Measurements from ENCODE around the gene UNK. TPM values are rescaled to one million over a fixed set of nuclear protein-coding genes. Genes with fewer than 3 reads are reported as not detected.

The UNK gene
- total and polyA plus RNA-seq, 2 experiments from 2014 or later: 11.5 to 12.4 TPM

- no peak for DNase-seq
- no peaks in the 10 kb centered on the region for H3F3A ChIP-seq (ENCODE audit: insufficient read depth)
- H3K4me1 ChIP-seq (ENCODE audit: insufficient read depth): peaks cover 3% of the 10 kb centered on the region
- 84 to 89% methylated on average over 19 to 22 of the region's 22 CpGs for WGBS, 2 experiments (ENCODE audit: low coverage in 1 of 2, low lambda C conversion rate in 2 of 2, missing lambda C conversion rate in 2 of 2)
- in situ Hi-C loops (cut with MboI): no loop called here
- no peak overlapping the region for H3K4me2 ChIP-seq (ENCODE audit: unreplicated experiment)
- H4K20me1 ChIP-seq (ENCODE audit: insufficient read depth): no peaks in the 10 kb centered on the region
- no peaks in the 10 kb centered on the region for H3K27me3 ChIP-seq (replicated peaks; ENCODE audit: insufficient read depth)
- H3K9me3 ChIP-seq (ENCODE audit: low read depth): no peaks in the 10 kb centered on the region
- H2AFZ ChIP-seq: no peak overlapping the region
- H3K9ac ChIP-seq: no peak overlapping the region
- H3K79me2 ChIP-seq (ENCODE audit: insufficient read depth): no peaks in the 10 kb centered on the region
- no peaks in the 10 kb centered on the region for H3K9me2 ChIP-seq (ENCODE audit: insufficient read depth)
- no peaks in the 10 kb centered on the region for H3K36me3 ChIP-seq (ENCODE audit: low read depth)
- no peak overlapping the region for H3K27ac ChIP-seq
- H3K4me3 ChIP-seq: no peak overlapping the region
- TF ChIP-seq EZH2phosphoT487 (IDR thresholded peaks at IDR 0.05; ENCODE audit: insufficient read depth, low read depth) (no peak), EZH2 (IDR thresholded peaks at IDR 0.05; ENCODE audit: insufficient read depth, poor library complexity, severe bottlenecking) (no peak)
These were observed 58.5 kb downstream of the UNK start for GRCh38 chr17:75842963-75843576.

DNA sequence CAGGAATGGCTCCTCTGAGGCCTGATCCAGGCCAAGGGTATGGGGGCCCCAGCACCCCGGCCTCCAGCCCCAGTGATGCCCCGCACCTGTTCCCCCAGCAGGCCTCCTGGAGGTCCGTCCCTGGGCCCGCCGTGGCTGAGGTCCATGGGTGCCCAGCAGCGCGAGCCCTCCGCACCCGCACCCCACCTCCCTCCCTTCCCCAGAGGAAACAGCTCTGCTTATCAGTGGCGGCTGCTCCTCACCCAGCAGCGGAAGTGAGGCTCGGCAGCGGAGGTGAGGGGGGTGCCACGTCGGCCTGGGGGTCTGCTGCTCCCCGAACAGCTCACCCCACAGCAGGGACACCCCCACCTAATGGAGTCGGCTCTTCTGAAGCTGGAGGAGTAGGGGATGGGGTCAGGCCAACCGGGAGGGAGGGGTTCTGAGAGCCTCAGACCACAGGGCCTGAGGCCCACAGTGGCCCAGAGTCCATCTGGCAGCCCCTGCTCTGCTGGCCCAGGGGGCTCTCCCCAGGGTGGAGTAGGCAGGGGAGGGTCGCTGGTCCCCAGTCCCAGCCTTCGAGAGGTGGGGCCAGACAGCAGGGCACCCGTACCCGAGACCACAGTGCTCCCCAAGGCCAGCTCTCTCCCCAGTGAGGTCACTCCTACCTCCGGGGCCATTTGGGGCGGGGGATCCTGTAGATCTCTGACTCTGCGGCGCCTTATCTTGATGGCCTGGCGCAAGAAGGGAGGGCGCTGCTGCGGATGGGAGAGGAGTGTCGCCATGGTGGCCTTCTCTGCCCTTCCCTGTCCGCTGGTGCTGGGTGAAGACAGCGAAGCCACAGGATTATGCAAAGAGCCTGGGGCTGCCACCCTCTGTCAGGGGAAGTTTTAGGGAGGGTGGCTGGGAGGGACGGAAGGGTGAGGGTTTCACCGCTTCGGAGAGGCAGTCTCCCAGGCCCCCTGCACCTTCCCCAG lies 59.2 kb downstream of the UNK start, which contains the start of gene UNC13D:
Gene UNC13D (minus strand): TSS at position 828 of the 953 bp plus-strand sequence. CDS start 67 bp downstream, at position 761.
- 74 to 79% methylated on average over 30 to 35 of the region's 35 CpGs for WGBS, 2 experiments (ENCODE audit: low coverage in 1 of 2, low lambda C conversion rate in 2 of 2, missing lambda C conversion rate in 2 of 2)
- Histone ChIP-seq H3K4me1 (ENCODE audit: insufficient read depth) (peaks cover 3% of the 10 kb centered on the region), H3K36me3 (ENCODE audit: low read depth) (no peaks in the 10 kb centered on the region), H3K9ac (no peak within 1 kb of the TSS), H3K9me2 (ENCODE audit: insufficient read depth) (no peaks in the 10 kb centered on the region), H4K20me1 (ENCODE audit: insufficient read depth) (no peaks in the 10 kb centered on the region), H2AFZ (no peak within 1 kb of the TSS), H3K4me2 (ENCODE audit: unreplicated experiment) (no peak within 1 kb of the TSS), H3K4me3 (no peak within 1 kb of the TSS), H3K27ac (no peak within 1 kb of the TSS), H3F3A (ENCODE audit: insufficient read depth) (no peaks in the 10 kb centered on the region), H3K9me3 (ENCODE audit: low read depth) (no peaks in the 10 kb centered on the region), H3K27me3 (replicated peaks; ENCODE audit: insufficient read depth) (no peaks in the 10 kb centered on the region), H3K79me2 (ENCODE audit: insufficient read depth) (no peaks in the 10 kb centered on the region)
- in situ Hi-C loops (cut with MboI): no loop called here
- TF ChIP-seq EZH2 (IDR thresholded peaks at IDR 0.05; ENCODE audit: insufficient read depth, poor library complexity, severe bottlenecking): no peak
- no peak for TF ChIP-seq EZH2phosphoT487 (IDR thresholded peaks at IDR 0.05; ENCODE audit: insufficient read depth, low read depth)
- no peak for DNase-seq

GRCh38 chr17:75844530-75845057 lies 60.0 kb downstream of the UNK start:
- in situ Hi-C loops (cut with MboI): no loop called here
- no peak for TF ChIP-seq EZH2 (IDR thresholded peaks at IDR 0.05; ENCODE audit: insufficient read depth, poor library complexity, severe bottlenecking)
- no peak for TF ChIP-seq EZH2phosphoT487 (IDR thresholded peaks at IDR 0.05; ENCODE audit: insufficient read depth, low read depth)

GRCh38 chr17:75845058-75845711 lies 60.6 kb downstream of the UNK start:
- Histone ChIP-seq H3K4me1 (ENCODE audit: insufficient read depth) (peaks cover 3% of the 10 kb centered on the region), H3K9ac (no peak overlapping the region), H3K79me2 (ENCODE audit: insufficient read depth) (no peaks in the 10 kb centered on the region), H3K9me2 (ENCODE audit: insufficient read depth) (no peaks in the 10 kb centered on the region), H3F3A (ENCODE audit: insufficient read depth) (no peaks in the 10 kb centered on the region), H4K20me1 (ENCODE audit: insufficient read depth) (no peaks in the 10 kb centered on the region), H3K27me3 (replicated peaks; ENCODE audit: insufficient read depth) (no peaks in the 10 kb centered on the region), H3K27ac (no peak overlapping the region), H3K4me2 (ENCODE audit: unreplicated experiment) (no peak overlapping the region), H2AFZ (no peak overlapping the region), H3K4me3 (no peak overlapping the region), H3K36me3 (ENCODE audit: low read depth) (no peaks in the 10 kb centered on the region), H3K9me3 (ENCODE audit: low read depth) (no peaks in the 10 kb centered on the region)
- TF ChIP-seq EZH2phosphoT487 (IDR thresholded peaks at IDR 0.05; ENCODE audit: insufficient read depth, low read depth) (no peak), EZH2 (IDR thresholded peaks at IDR 0.05; ENCODE audit: insufficient read depth, poor library complexity, severe bottlenecking) (no peak)
- WGBS, 2 experiments (ENCODE audit: low coverage in 1 of 2, low lambda C conversion rate in 2 of 2, missing lambda C conversion rate in 2 of 2): 27 to 31% methylated on average over 19 to 21 of the region's 21 CpGs
- peak; percentile 84 for DNase-seq
- in situ Hi-C loops (cut with MboI): no loop called here

More at GRCh38 chr17:75844530-75845057, 60.0 kb downstream of the UNK start:
- no peak for DNase-seq
- Histone ChIP-seq H2AFZ (no peak overlapping the region), H3K4me3 (no peak overlapping the region), H3K4me2 (ENCODE audit: unreplicated experiment) (no peak overlapping the region), H3K9me3 (ENCODE audit: low read depth) (no peaks in the 10 kb centered on the region), H3K27ac (no peak overlapping the region), H4K20me1 (ENCODE audit: insufficient read depth) (no peaks in the 10 kb centered on the region), H3K4me1 (ENCODE audit: insufficient read depth) (peaks cover 3% of the 10 kb centered on the region), H3K27me3 (replicated peaks; ENCODE audit: insufficient read depth) (no peaks in the 10 kb centered on the region), H3K9me2 (ENCODE audit: insufficient read depth) (no peaks in the 10 kb centered on the region), H3K9ac (no peak overlapping the region), H3K36me3 (ENCODE audit: low read depth) (no peaks in the 10 kb centered on the region), H3F3A (ENCODE audit: insufficient read depth) (no peaks in the 10 kb centered on the region), H3K79me2 (ENCODE audit: insufficient read depth) (no peaks in the 10 kb centered on the region)
- WGBS, 2 experiments (ENCODE audit: low coverage in 1 of 2, low lambda C conversion rate in 2 of 2, missing lambda C conversion rate in 2 of 2): 45 to 49% methylated on average over 5 to 14 of the region's 14 CpGs
